Subcutaneous abdominal adipose tissue (tissue), 5 donors: Measurements from ENCODE around the gene DNAJC1.

ENCODE experiments used
- H3K27ac ChIP-seq: one replicate; pipeline ENCODE4 v1.7.0; 2013; ENCODE audit warnings: low read depth, mild to moderate bottlenecking, inconsistent platforms, low read length, moderate library complexity
- H3K27me3 ChIP-seq, 5 donors: one replicate each; pipeline ENCODE4 v1.7.0; 2013; ENCODE audit warnings: low read length in 5 of 5, inconsistent platforms in 1 of 5; ENCODE audit not compliant: control insufficient read depth in 5 of 5, insufficient read depth in 4 of 5
- H3K36me3 ChIP-seq, 5 donors: one replicate each; pipeline ENCODE4 v1.7.0; 2013; ENCODE audit warnings: low read length in 5 of 5; ENCODE audit not compliant: control insufficient read depth in 5 of 5, insufficient read depth in 5 of 5
- H3K4me1 ChIP-seq, 5 donors: one replicate each; pipeline ENCODE4 v1.7.0; 2013; ENCODE audit warnings: low read length in 5 of 5, mild to moderate bottlenecking in 3 of 5, moderate library complexity in 1 of 5; ENCODE audit not compliant: control insufficient read depth in 5 of 5, insufficient read depth in 5 of 5
- H3K4me3 ChIP-seq, 5 donors: one replicate each; pipeline ENCODE4 v1.7.0; 2013; ENCODE audit warnings: low read length in 5 of 5, low read depth in 1 of 5
- H3K9ac ChIP-seq, 5 donors: one replicate each; pipeline ENCODE4 v1.7.0; 2013; ENCODE audit warnings: low read length in 5 of 5, mild to moderate bottlenecking in 4 of 5, moderate library complexity in 3 of 5
- H3K9me3 ChIP-seq, 5 donors: one replicate each; pipeline ENCODE4 v1.7.0; 2013; ENCODE audit warnings: low read length in 5 of 5; ENCODE audit not compliant: control insufficient read depth in 5 of 5
- donor health status: healthy.
- donor health status: healthy.
- donor health status: healthy.
- donor health status: healthy.
- donor health status: healthy.

DNAJC1 gene

DNA sequence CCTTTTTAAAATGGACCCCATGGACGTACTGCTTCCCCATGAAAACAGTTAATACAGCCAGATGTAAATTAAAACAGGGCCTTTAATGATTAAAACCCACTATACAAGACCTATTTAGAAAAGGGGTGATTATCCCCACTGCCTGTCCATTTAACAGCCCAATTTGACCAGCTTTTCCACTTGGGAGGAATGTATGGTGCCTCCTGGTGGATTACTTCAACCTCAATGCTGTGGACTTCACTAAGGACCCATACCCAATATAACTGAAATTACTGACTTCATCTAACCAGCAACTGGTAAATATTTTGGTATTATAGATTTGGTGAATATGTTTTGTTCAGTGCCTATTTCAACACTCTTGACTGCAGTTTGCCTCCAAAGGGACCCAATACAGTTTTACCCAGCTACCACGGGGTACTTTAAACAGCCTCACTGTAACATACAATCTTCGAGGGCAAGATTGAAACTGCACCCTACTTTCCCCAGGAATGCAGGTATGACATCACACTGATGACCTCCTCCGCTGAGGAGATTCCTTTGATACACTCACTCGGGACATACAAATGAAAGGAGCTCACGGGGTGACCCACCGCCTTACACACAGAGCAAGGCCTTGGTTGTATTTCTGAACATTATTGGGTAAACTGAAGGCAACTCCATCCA is 192.8 kb downstream of the DNAJC1 start:
- Histone ChIP-seq H3K36me3 (peaks cover 0 to 10% (median under 1%) of the 10 kb centered on the region in 5 donors), H3K9me3 (peaks cover 0 to 3% (median 0%) of the 10 kb centered on the region in 5 donors), H3K4me1 (no peaks in the 10 kb centered on the region), H3K9ac (no peak overlapping the region), H3K27me3 (no peaks in the 10 kb centered on the region), H3K4me3 (no peak overlapping the region), H3K27ac (no peak overlapping the region)

DNA sequence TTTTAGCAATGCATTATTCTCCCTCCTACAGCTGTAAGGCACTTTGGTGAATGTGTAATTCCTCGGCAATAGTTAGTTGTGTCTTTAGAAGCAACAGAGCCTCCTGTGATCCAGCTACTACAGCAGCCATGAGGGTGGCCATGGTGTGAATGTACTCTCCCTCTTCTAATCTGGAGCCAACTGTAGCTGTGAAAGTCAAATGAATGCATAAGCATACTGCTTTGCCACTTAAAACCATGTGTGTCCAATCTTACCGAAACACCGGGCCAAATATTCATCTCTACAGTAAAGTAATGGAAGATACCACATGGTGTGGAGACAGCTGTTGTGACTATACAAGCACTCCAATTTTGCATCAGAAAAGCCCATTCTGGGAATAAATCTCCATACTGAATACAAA is 195.0 kb downstream of the DNAJC1 start:
- no peaks in the 10 kb centered on the region for H3K9me3 ChIP-seq
- H3K27ac ChIP-seq: no peak overlapping the region
- no peak overlapping the region for H3K9ac ChIP-seq
- no peak overlapping the region for H3K4me3 ChIP-seq
- H3K27me3 ChIP-seq: no peaks in the 10 kb centered on the region
- peaks cover 0 to 3% (median 0%) of the 10 kb centered on the region in 5 donors for H3K36me3 ChIP-seq
- H3K4me1 ChIP-seq: no peaks in the 10 kb centered on the region

DNA sequence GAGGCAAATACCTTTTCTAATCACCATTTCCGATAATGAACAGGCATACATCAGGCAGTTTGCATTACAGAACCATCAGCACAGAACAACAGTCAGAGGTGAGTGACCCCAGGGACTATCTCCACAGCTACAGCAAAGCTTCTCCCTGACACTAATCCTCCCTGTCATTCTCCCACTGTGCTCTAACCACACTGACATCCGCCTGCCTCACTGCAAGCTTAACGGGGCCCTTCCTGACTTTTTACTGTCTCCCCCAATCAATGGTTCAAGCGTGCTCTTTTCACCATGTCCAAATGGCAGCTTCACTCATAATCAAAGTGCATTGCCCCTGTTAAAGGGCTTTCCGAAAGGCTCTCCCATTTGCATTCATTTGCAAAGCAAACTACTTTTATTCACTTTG is 196.3 kb downstream of the DNAJC1 start:
- Histone ChIP-seq H3K27me3 (no peaks in the 10 kb centered on the region), H3K4me3 (no peak overlapping the region), H3K9ac (no peak overlapping the region), H3K36me3 (peaks cover 0 to 3% (median 1%) of the 10 kb centered on the region in 5 donors), H3K27ac (no peak overlapping the region), H3K4me1 (peaks cover 0 to 3% (median 0%) of the 10 kb centered on the region in 5 donors), H3K9me3 (no peaks in the 10 kb centered on the region)

- H3K27ac ChIP-seq: no peak overlapping the region
- no peaks in the 10 kb centered on the region for H3K9me3 ChIP-seq
- H3K4me1 ChIP-seq: peaks cover 0 to 4% (median 0%) of the 10 kb centered on the region in 5 donors
- H3K4me3 ChIP-seq: no peak overlapping the region
- no peaks in the 10 kb centered on the region for H3K27me3 ChIP-seq
- H3K9ac ChIP-seq: no peak overlapping the region
- H3K36me3 ChIP-seq: peaks cover 0 to 4% (median 2%) of the 10 kb centered on the region in 5 donors
Observed at GRCh38 chr10:21803374-21803773, 200.2 kb downstream of the DNAJC1 start.

- H3K4me3 ChIP-seq: no peak overlapping the region
- no peak overlapping the region for H3K9ac ChIP-seq
- peaks cover 0 to 9% (median 0%) of the 10 kb centered on the region in 5 donors for H3K4me1 ChIP-seq
- peaks cover 0 to 6% (median 2%) of the 10 kb centered on the region in 5 donors for H3K36me3 ChIP-seq
- H3K27ac ChIP-seq: no peak overlapping the region
- H3K27me3 ChIP-seq: no peaks in the 10 kb centered on the region
- H3K9me3 ChIP-seq: no peaks in the 10 kb centered on the region
Observed at GRCh38 chr10:21801609-21802008, 201.9 kb downstream of the DNAJC1 start.

DNA sequence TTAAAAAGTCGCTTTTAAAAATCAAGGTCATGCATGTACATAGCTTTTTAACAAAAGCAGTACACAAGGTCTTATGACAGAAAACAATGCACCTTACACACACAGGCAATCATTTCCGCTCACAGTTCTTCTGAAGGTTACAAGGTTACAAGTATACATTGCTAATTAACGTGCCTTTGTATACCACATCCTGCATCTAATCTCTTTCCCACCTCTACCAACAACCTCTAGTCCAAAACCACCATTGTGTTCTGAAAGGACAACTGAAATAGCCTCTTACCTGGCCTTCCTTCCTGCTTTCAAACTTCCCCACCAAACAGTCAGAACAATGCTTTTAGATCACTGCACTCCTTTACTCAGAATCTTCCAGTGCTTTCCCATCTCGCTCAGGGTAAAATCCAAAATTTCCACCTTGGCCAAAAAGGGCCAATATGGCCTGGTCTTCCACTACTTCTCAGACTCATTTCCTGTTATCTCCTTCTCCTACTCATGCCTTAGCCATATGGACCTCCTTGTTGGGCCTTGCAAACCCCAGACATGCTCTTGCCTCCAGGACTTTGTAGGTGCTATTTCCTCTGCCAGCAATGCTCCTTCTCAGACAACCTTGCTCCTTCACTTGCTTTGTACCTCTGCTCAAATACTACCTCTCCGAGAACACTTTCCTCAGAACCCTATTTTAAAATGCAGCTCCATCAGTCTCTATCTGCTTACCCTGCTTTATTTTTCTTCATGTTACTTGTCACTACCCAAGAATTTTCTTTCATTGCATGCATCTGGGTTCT is 205.4 kb downstream of the DNAJC1 start:
- H3K9ac ChIP-seq: no peak overlapping the region
- H3K9me3 ChIP-seq: no peaks in the 10 kb centered on the region
- peaks cover 0 to 4% (median 0%) of the 10 kb centered on the region in 5 donors for H3K36me3 ChIP-seq
- H3K27me3 ChIP-seq: no peaks in the 10 kb centered on the region
- no peak overlapping the region for H3K27ac ChIP-seq
- H3K4me3 ChIP-seq: no peak overlapping the region
- peaks cover 0 to 9% (median 0%) of the 10 kb centered on the region in 5 donors for H3K4me1 ChIP-seq

GRCh38 chr10:21797533-21797932 is 206.0 kb downstream of the DNAJC1 start:
- peaks cover 0 to 4% (median 0%) of the 10 kb centered on the region in 5 donors for H3K36me3 ChIP-seq
- H3K4me1 ChIP-seq: peaks cover 0 to 6% (median 0%) of the 10 kb centered on the region in 5 donors
- H3K4me3 ChIP-seq: no peak overlapping the region
- H3K27ac ChIP-seq: no peak overlapping the region
- no peak overlapping the region for H3K9ac ChIP-seq
- H3K27me3 ChIP-seq: no peaks in the 10 kb centered on the region
- H3K9me3 ChIP-seq: no peaks in the 10 kb centered on the region

- Histone ChIP-seq H3K27me3 (no peaks in the 10 kb centered on the region), H3K4me3 (no peak overlapping the region), H3K9me3 (peaks cover 0 to 7% (median 3%) of the 10 kb centered on the region in 5 donors), H3K4me1 (no peaks in the 10 kb centered on the region), H3K36me3 (no peaks in the 10 kb centered on the region), H3K9ac (no peak overlapping the region), H3K27ac (no peak overlapping the region)
Observed at GRCh38 chr10:21791276-21791675, 212.3 kb downstream of the DNAJC1 start.

- H3K27me3 ChIP-seq: no peaks in the 10 kb centered on the region
- H3K9ac ChIP-seq: no peak overlapping the region
- H3K4me3 ChIP-seq: no peak overlapping the region
- peaks cover 0 to 2% (median 0%) of the 10 kb centered on the region in 5 donors for H3K36me3 ChIP-seq
- no peak overlapping the region for H3K27ac ChIP-seq
- H3K9me3 ChIP-seq: no peaks in the 10 kb centered on the region
- H3K4me1 ChIP-seq: no peaks in the 10 kb centered on the region
Observed at GRCh38 chr10:21776883-21777282, 226.6 kb downstream of the DNAJC1 start.

DNA sequence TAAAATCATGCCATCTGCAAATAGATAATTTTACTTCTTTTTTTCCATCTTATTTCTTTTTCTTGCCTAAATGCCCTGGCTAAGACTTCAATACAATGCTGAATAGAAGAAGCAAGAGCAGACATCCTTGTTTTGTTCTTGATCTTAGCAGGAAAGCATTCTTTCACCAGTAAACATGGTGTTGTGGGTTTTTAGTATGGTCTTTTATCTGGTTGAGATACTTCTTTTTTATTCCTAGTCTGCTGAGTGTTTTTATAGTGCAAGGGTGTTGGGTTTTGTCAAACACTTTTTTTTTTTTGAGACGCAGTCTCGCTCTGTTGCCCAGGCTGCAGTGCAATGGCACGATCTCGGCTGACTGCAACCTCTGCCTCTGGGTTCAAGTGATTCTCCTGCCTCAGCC is 232.3 kb downstream of the DNAJC1 start:
- H3K27ac ChIP-seq: no peak overlapping the region
- H3K9ac ChIP-seq: no peak overlapping the region
- no peaks in the 10 kb centered on the region for H3K27me3 ChIP-seq
- H3K4me1 ChIP-seq: no peaks in the 10 kb centered on the region
- H3K9me3 ChIP-seq: no peaks in the 10 kb centered on the region
- no peaks in the 10 kb centered on the region for H3K36me3 ChIP-seq
- H3K4me3 ChIP-seq: no peak overlapping the region
